SU-DHL-6 (cell line): ENCODE data around the gene NUDT7.

Experiments used
- EZH2phosphoT487 ChIP-seq: fragments of 200-600 bp; sonication (generic), shearing (Covaris generic); conservative IDR thresholded peaks from 2 replicates; pipeline ENCODE4 v1.6.1; 2018; ENCODE audit warnings: mild to moderate bottlenecking, antibody characterized with exemption, low read length, moderate library complexity, mixed read lengths
- TF ChIP-seq, protein P1 (sequence below): fragments of 200-600 bp; sonication (generic); IDR thresholded peaks from one replicate; pipeline ENCODE4 v1.5.1; 2017; ENCODE audit warnings: antibody characterized with exemption, mild to moderate bottlenecking, low read length, moderate library complexity; ENCODE audit not compliant: insufficient read depth, poor library complexity, severe bottlenecking

DNA sequence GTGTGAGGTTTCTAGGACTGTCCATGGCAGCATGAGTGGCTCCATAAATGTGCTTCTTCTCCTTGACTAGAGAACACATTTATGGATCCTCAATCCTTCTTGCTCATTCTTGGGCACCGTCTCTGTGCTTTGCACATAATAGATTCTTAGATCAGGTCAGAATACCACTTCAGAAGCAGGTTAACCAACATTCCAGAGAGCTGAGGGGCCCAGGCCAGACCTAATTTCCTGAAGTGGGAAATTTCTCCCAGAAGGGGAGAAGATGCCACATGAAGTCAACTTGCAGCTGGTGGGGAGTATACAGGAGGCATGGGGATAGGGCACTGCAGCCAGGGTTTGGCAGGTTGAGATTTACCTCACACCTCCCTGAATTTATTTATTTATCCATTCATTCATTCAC is 41.7 kb downstream of the NUDT7 start:
- TF ChIP-seq, protein P1, sequence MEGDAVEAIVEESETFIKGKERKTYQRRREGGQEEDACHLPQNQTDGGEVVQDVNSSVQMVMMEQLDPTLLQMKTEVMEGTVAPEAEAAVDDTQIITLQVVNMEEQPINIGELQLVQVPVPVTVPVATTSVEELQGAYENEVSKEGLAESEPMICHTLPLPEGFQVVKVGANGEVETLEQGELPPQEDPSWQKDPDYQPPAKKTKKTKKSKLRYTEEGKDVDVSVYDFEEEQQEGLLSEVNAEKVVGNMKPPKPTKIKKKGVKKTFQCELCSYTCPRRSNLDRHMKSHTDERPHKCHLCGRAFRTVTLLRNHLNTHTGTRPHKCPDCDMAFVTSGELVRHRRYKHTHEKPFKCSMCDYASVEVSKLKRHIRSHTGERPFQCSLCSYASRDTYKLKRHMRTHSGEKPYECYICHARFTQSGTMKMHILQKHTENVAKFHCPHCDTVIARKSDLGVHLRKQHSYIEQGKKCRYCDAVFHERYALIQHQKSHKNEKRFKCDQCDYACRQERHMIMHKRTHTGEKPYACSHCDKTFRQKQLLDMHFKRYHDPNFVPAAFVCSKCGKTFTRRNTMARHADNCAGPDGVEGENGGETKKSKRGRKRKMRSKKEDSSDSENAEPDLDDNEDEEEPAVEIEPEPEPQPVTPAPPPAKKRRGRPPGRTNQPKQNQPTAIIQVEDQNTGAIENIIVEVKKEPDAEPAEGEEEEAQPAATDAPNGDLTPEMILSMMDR: no peak
- TF ChIP-seq EZH2phosphoT487: no peak
